Endodermal cell (in vitro differentiated cells): Measurements from ENCODE around the gene EPN2. TPM values are rescaled to one million over a fixed set of nuclear protein-coding genes. Genes with fewer than 3 reads are reported as not detected.

Source experiments
- DNase-seq: peaks from one replicate; pipeline ENCODE4 v3.0.0-alpha.2; 2017
- H3K27ac ChIP-seq: 2 replicates; pipeline ENCODE4 v1.5.1; 2013; ENCODE audit warnings: mild to moderate bottlenecking, low read depth, low read length, moderate library complexity
- H3K27me3 ChIP-seq: 2 replicates; pipeline ENCODE4 v1.6.1; 2013; ENCODE audit warnings: mild to moderate bottlenecking, low read length, moderate library complexity; ENCODE audit not compliant: insufficient read depth, control insufficient read depth, poor library complexity, severe bottlenecking
- H3K36me3 ChIP-seq: 2 replicates; pipeline ENCODE4 v1.7.0; 2013; ENCODE audit warnings: mild to moderate bottlenecking, low read length, moderate library complexity; ENCODE audit not compliant: control insufficient read depth, insufficient read depth
- H3K4me1 ChIP-seq: one replicate; pipeline ENCODE4 v1.7.0; 2013; ENCODE audit warnings: low read length; ENCODE audit not compliant: control insufficient read depth, insufficient read depth
- H3K4me3 ChIP-seq: 2 replicates; pipeline ENCODE4 v1.5.1; 2013; ENCODE audit warnings: mild to moderate bottlenecking, low read length, moderate library complexity
- H3K9ac ChIP-seq: 2 replicates; pipeline ENCODE4 v1.6.1; 2013; ENCODE audit warnings: mild to moderate bottlenecking, low read length, moderate library complexity; ENCODE audit not compliant: poor library complexity, severe bottlenecking; ENCODE audit errors: extremely low read depth
- H3K9me3 ChIP-seq: 2 replicates; pipeline ENCODE4 v1.6.1; 2013; ENCODE audit warnings: mild to moderate bottlenecking, low read length, moderate library complexity; ENCODE audit not compliant: control insufficient read depth
- H3K27ac Mint-ChIP-seq: 2 replicates; pipeline ENCODE4 v1.8.0; 2020; ENCODE audit warnings: mixed read lengths
- H3K27me3 Mint-ChIP-seq: 2 replicates; pipeline ENCODE4 v1.8.0; 2021; ENCODE audit warnings: mild to moderate bottlenecking, mixed read lengths; ENCODE audit not compliant: insufficient read depth
- H3K36me3 Mint-ChIP-seq: 2 replicates; pipeline ENCODE4 v1.8.0; 2020; ENCODE audit warnings: low read depth, mixed read lengths
- H3K4me1 Mint-ChIP-seq: 2 replicates; pipeline ENCODE4 v1.8.0; 2020; ENCODE audit warnings: mixed read lengths
- H3K4me3 Mint-ChIP-seq: 2 replicates; pipeline ENCODE4 v1.8.0; 2020; ENCODE audit warnings: mild to moderate bottlenecking, moderate library complexity, mixed read lengths
- H3K9me3 Mint-ChIP-seq: 2 replicates; pipeline ENCODE4 v1.8.0; 2020; ENCODE audit warnings: mild to moderate bottlenecking, mixed read lengths
- WGBS, 2 experiments: methylation state at CpG; one replicate each; pipeline versions ENCODE4 v1.1.5 to v1.1.7; 2013; ENCODE audit warnings: missing lambda C conversion rate in 2 of 2, mixed read lengths in 1 of 2; ENCODE audit not compliant: insufficient coverage in 1 of 2, insufficient read length in 1 of 2; 5-methylcytosine and 5-hydroxymethylcytosine counted together
- total RNA-seq, 2 donors: library from RNA; stranded (reverse); fragmentation: NEBNext Ultra II Directional in 1 of 2; extraction: Animal tissue kit (Norgen Biotek cat#: 25700) in 1 of 2; gene quantifications; 2 replicates in 1 of 2; 3 replicates in 1 of 2; pipeline ENCODE4 v1.2.1, GENCODE V29; 2021
- TF ChIP-seq, protein P1 (sequence below): fragments of 200-600 bp; sonication (generic); conservative IDR thresholded peaks from 2 replicates; pipeline ENCODE4 v1.5.0; 2021; ENCODE audit warnings: antibody characterized with exemption, mild to moderate bottlenecking

Gene EPN2
- total RNA-seq, 2 donors from 2014 or later, result 46.0 to 50.9 TPM

- Histone ChIP-seq H3K27ac (no peak overlapping the region), H3K9me3 (no peaks in the 10 kb centered on the region), H3K27me3 (no peaks in the 10 kb centered on the region), H3K4me1 (no peaks in the 10 kb centered on the region), H3K9ac (no peak overlapping the region), H3K36me3 (peaks cover 1% of the 10 kb centered on the region), H3K4me3 (no peak overlapping the region)
- DNase-seq, result peak; percentile 32
- TF ChIP-seq, protein P1, sequence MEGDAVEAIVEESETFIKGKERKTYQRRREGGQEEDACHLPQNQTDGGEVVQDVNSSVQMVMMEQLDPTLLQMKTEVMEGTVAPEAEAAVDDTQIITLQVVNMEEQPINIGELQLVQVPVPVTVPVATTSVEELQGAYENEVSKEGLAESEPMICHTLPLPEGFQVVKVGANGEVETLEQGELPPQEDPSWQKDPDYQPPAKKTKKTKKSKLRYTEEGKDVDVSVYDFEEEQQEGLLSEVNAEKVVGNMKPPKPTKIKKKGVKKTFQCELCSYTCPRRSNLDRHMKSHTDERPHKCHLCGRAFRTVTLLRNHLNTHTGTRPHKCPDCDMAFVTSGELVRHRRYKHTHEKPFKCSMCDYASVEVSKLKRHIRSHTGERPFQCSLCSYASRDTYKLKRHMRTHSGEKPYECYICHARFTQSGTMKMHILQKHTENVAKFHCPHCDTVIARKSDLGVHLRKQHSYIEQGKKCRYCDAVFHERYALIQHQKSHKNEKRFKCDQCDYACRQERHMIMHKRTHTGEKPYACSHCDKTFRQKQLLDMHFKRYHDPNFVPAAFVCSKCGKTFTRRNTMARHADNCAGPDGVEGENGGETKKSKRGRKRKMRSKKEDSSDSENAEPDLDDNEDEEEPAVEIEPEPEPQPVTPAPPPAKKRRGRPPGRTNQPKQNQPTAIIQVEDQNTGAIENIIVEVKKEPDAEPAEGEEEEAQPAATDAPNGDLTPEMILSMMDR, result no peak
- WGBS, 2 experiments, result 95% methylated on average over 12 to 16 of the region's 16 CpGs
- H3K4me1 Mint-ChIP-seq, result peaks cover 5% of the 10 kb centered on the region
- H3K4me3 Mint-ChIP-seq, result no peak overlapping the region
- no peaks in the 10 kb centered on the region for H3K9me3 Mint-ChIP-seq
- peaks cover 7% of the 10 kb centered on the region for H3K36me3 Mint-ChIP-seq
- H3K27me3 Mint-ChIP-seq, result no peaks in the 10 kb centered on the region
- no peak overlapping the region for H3K27ac Mint-ChIP-seq
Measured at GRCh38 chr17:19369107-19369778, 132.1 kb downstream of the EPN2 start.

GRCh38 chr17:19369846-19370492, 132.8 kb downstream of the EPN2 start:
- no peak overlapping the region for H3K27ac Mint-ChIP-seq
- H3K4me3 Mint-ChIP-seq, result no peak overlapping the region
- Histone ChIP-seq H3K4me1 (no peaks in the 10 kb centered on the region), H3K4me3 (no peak overlapping the region), H3K9me3 (no peaks in the 10 kb centered on the region), H3K9ac (no peak overlapping the region), H3K36me3 (peaks cover 9% of the 10 kb centered on the region), H3K27me3 (no peaks in the 10 kb centered on the region), H3K27ac (no peak overlapping the region)
- TF ChIP-seq, protein P1, result no peak
- WGBS, 2 experiments, result 95% methylated on average over 9 to 12 of the region's 12 CpGs
- H3K9me3 Mint-ChIP-seq, result no peaks in the 10 kb centered on the region
- DNase-seq, result peak; percentile 38
- no peaks in the 10 kb centered on the region for H3K4me1 Mint-ChIP-seq
- no peaks in the 10 kb centered on the region for H3K27me3 Mint-ChIP-seq
- peaks cover 12% of the 10 kb centered on the region for H3K36me3 Mint-ChIP-seq

- Histone ChIP-seq H3K36me3 (peaks cover 9% of the 10 kb centered on the region), H3K4me1 (no peaks in the 10 kb centered on the region), H3K4me3 (no peak overlapping the region), H3K9me3 (no peaks in the 10 kb centered on the region), H3K27ac (no peak overlapping the region), H3K9ac (no peak overlapping the region), H3K27me3 (no peaks in the 10 kb centered on the region)
- Mint-ChIP-seq H3K9me3 (no peaks in the 10 kb centered on the region), H3K36me3 (peaks cover 12% of the 10 kb centered on the region), H3K4me3 (no peak overlapping the region), H3K27ac (no peak overlapping the region), H3K27me3 (no peaks in the 10 kb centered on the region), H3K4me1 (no peaks in the 10 kb centered on the region)
- peak; percentile 46 for DNase-seq
- TF ChIP-seq, protein P1, result no peak
- WGBS, 2 experiments, result 87 to 93% methylated on average over 6 to 7 of the region's 7 CpGs
Measured at GRCh38 chr17:19370493-19370960, 133.4 kb downstream of the EPN2 start.
